OCI-LY3 (cell line): Measurements from ENCODE around the gene SIT1.
"Not testable (repeated sequence)": the region's sequence is repeated elsewhere in the genome, so short reads cannot be mapped to it uniquely, and the experiment has no call there.

ENCODE experiments used
- H2AFZ ChIP-seq: fragments of 200-600, 300-600 bp; shearing (Covaris generic); 2 replicates; pipeline ENCODE4 v1.6.0; 2014; ENCODE audit warnings: antibody characterized with exemption, low read depth, low read length
- H3K27ac ChIP-seq: fragments of 200-600, 300-600 bp; sonication (generic); 2 replicates; pipeline ENCODE4 v1.5.1; 2014; ENCODE audit warnings: mild to moderate bottlenecking, low read length, moderate library complexity, mixed read lengths
- H3K27me3 ChIP-seq: fragments of 200-600, 300-600 bp; sonication (generic); 2 replicates; pipeline ENCODE4 v1.6.1; 2014; ENCODE audit warnings: low read depth, low read length, mixed read lengths
- H3K36me3 ChIP-seq: fragments of 200-600, 300-600 bp; sonication (generic); replicated peaks from 2 replicates; pipeline ENCODE3; 2014; ENCODE audit warnings: low read depth, low read length, mixed read lengths
- H3K4me1 ChIP-seq: fragments of 300-600, 200-600 bp; sonication (generic); 2 replicates; pipeline ENCODE4 v1.6.1; 2014; ENCODE audit warnings: low read length, mixed read lengths
- H3K4me2 ChIP-seq: fragments of 200-600, 300-600 bp; sonication (generic); 2 replicates; pipeline ENCODE4 v1.6.1; 2014; ENCODE audit warnings: low read length, mixed read lengths
- H3K4me3 ChIP-seq: fragments of 300-600, 200-600 bp; sonication (generic); 2 replicates; pipeline ENCODE4 v1.5.1; 2014; ENCODE audit warnings: antibody characterized with exemption, mild to moderate bottlenecking, low read length, moderate library complexity
- H3K79me2 ChIP-seq: fragments of 300-600, 200-600 bp; shearing (Covaris generic); 2 replicates; pipeline ENCODE4 v1.6.1; 2014; ENCODE audit warnings: mild to moderate bottlenecking, low read length, mixed read lengths
- H3K9ac ChIP-seq: fragments of 300-600, 200-600 bp; shearing (Covaris generic); 2 replicates; pipeline ENCODE4 v1.6.0; 2014; ENCODE audit warnings: mild to moderate bottlenecking, low read length, moderate library complexity
- H3K9me3 ChIP-seq: fragments of 200-600, 300-600 bp; shearing (Covaris generic); 2 replicates; pipeline ENCODE4 v1.6.1; 2014; ENCODE audit warnings: low read length, mixed read lengths; ENCODE audit not compliant: insufficient read depth
- H4K20me1 ChIP-seq: fragments of 200-600, 300-600 bp; sonication (generic); 2 replicates; pipeline ENCODE4 v1.6.1; 2016; ENCODE audit warnings: low read length, mixed read lengths; ENCODE audit not compliant: insufficient read depth
- CTCF ChIP-seq: fragments of 200-600, 300-600 bp; sonication (generic); IDR thresholded peaks from 2 replicates; pipeline ENCODE4 v1.5.1; 2014; ENCODE audit warnings: antibody characterized with exemption, low read length, low read depth
- EZH2phosphoT487 ChIP-seq: fragments of 200-600 bp; shearing (Covaris generic); IDR thresholded peaks from 2 replicates; pipeline ENCODE4 v1.6.1; 2018; ENCODE audit warnings: antibody characterized with exemption, mixed run types, low read depth

The SIT1 gene

GRCh38 chr9:35643046-35643445 lies 7.7 kb downstream of the SIT1 start:
- TF ChIP-seq CTCF (no peak), EZH2phosphoT487 (no peak)
- Histone ChIP-seq H3K4me1 (peaks cover 14% of the 10 kb centered on the region), H3K27ac (no peak overlapping the region), H4K20me1 (no peaks in the 10 kb centered on the region), H3K36me3 (peaks cover 3% of the 10 kb centered on the region), H3K9me3 (no peaks in the 10 kb centered on the region), H3K9ac (no peak overlapping the region), H2AFZ (no peak overlapping the region), H3K4me3 (no peak overlapping the region), H3K27me3 (no peaks in the 10 kb centered on the region), H3K4me2 (no peak overlapping the region), H3K79me2 (no peaks in the 10 kb centered on the region)

- not testable (repeated sequence) for H3K4me2 ChIP-seq, H3K9me3 ChIP-seq, H4K20me1 ChIP-seq, H3K4me3 ChIP-seq, H3K4me1 ChIP-seq, H3K9ac ChIP-seq, H2AFZ ChIP-seq, H3K27me3 ChIP-seq, H3K36me3 ChIP-seq, H3K27ac ChIP-seq, H3K79me2 ChIP-seq
Measured at GRCh38 chr9:35641478-35641877, 9.3 kb downstream of the SIT1 start.

- H4K20me1 ChIP-seq, H3K9ac ChIP-seq, H2AFZ ChIP-seq, H3K36me3 ChIP-seq, H3K27ac ChIP-seq, H3K9me3 ChIP-seq, H3K79me2 ChIP-seq, H3K27me3 ChIP-seq, H3K4me2 ChIP-seq, H3K4me3 ChIP-seq: not testable (repeated sequence)
- H3K4me1 ChIP-seq, result peaks cover 13% of the 10 kb centered on the region
Measured at GRCh38 chr9:35640431-35640830, 10.3 kb downstream of the SIT1 start.

GRCh38 chr9:35639631-35640030 lies 11.1 kb downstream of the SIT1 start:
- TF ChIP-seq CTCF, result no peak
- TF ChIP-seq EZH2phosphoT487, result no peak

GRCh38 chr9:35639225-35639624 lies 11.5 kb downstream of the SIT1 start:
- not testable (repeated sequence) for H4K20me1 ChIP-seq, H3K79me2 ChIP-seq, H3K9ac ChIP-seq, H3K4me2 ChIP-seq, H3K36me3 ChIP-seq, H3K27ac ChIP-seq, H3K9me3 ChIP-seq, H3K4me3 ChIP-seq, H2AFZ ChIP-seq, H3K27me3 ChIP-seq
- H3K4me1 ChIP-seq, result peaks cover 25% of the 10 kb centered on the region

More at GRCh38 chr9:35639631-35640030, 11.1 kb downstream of the SIT1 start:
- no peak overlapping the region for H3K4me3 ChIP-seq
- H2AFZ ChIP-seq, result no peak overlapping the region
- H3K27ac ChIP-seq, result no peak overlapping the region
- peaks cover 21% of the 10 kb centered on the region for H3K4me1 ChIP-seq
- H3K27me3 ChIP-seq, result no peaks in the 10 kb centered on the region
- H3K9ac ChIP-seq, result no peak overlapping the region
- H3K79me2 ChIP-seq, result no peaks in the 10 kb centered on the region
- H3K9me3 ChIP-seq, result no peaks in the 10 kb centered on the region
- H4K20me1 ChIP-seq, result no peaks in the 10 kb centered on the region
- peaks cover 3% of the 10 kb centered on the region for H3K36me3 ChIP-seq
- no peak overlapping the region for H3K4me2 ChIP-seq

GRCh38 chr9:35638751-35639150 lies 12.0 kb downstream of the SIT1 start:
- H3K79me2 ChIP-seq, H3K9ac ChIP-seq, H3K9me3 ChIP-seq, H2AFZ ChIP-seq, H3K27me3 ChIP-seq, H3K4me2 ChIP-seq, H3K36me3 ChIP-seq, H3K4me3 ChIP-seq, H4K20me1 ChIP-seq, H3K27ac ChIP-seq: not testable (repeated sequence)
- peaks cover 29% of the 10 kb centered on the region for H3K4me1 ChIP-seq

- not testable (repeated sequence) for H4K20me1 ChIP-seq, H3K36me3 ChIP-seq, H3K9ac ChIP-seq, H3K27ac ChIP-seq, H3K4me2 ChIP-seq, H3K4me3 ChIP-seq, H3K9me3 ChIP-seq, H3K79me2 ChIP-seq, H2AFZ ChIP-seq, H3K27me3 ChIP-seq
- H3K4me1 ChIP-seq, result peaks cover 29% of the 10 kb centered on the region
Measured at GRCh38 chr9:35637427-35637955, 13.2 kb downstream of the SIT1 start.

GRCh38 chr9:35636877-35637246 lies 13.9 kb downstream of the SIT1 start:
- not testable (repeated sequence) for H3K4me2 ChIP-seq, H2AFZ ChIP-seq, H3K79me2 ChIP-seq, H3K27ac ChIP-seq, H3K4me3 ChIP-seq, H4K20me1 ChIP-seq, H3K27me3 ChIP-seq, H3K9me3 ChIP-seq, H3K9ac ChIP-seq, H3K36me3 ChIP-seq
- peaks cover 29% of the 10 kb centered on the region for H3K4me1 ChIP-seq
